GM18526 (cell line): Measurements from ENCODE around the gene NR6A1.

Source experiments
- POLR2A ChIP-seq: IDR thresholded peaks from 3 replicates; pipeline ENCODE4 v1.6.1; 2011; ENCODE audit not compliant: insufficient read length; ENCODE audit errors: extremely low read depth

NR6A1 gene

DNA sequence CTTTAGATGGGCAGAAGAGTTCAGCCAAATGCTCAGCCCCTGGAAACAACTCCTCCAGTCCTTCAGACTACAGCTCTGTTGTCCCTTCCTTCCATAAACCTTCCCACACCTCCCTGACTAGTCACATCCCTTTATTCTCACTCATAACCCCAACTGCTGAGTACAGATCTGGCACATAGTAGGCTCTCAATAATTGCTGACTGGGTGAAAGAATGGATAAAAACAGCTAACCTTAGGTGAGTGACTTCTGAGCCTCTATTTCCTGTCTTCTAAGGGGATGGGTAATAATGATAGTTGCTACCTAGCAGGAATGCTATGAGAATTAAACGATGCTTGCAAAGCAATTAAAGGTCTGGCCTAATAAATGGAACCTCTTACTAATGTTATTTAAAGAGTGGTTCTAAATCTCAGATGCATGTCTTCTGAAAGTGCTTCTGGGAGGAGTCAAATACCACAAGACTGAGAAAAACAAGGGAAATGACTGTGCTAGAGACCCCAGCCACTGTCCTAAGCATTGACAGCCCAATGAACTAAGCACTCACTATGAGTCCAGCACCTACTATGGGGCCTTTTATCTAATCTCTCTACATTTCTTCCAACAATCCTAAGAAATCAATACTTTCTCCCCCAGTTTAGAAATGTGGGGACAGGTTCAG is 2.5 kb upstream of the NR6A1 start:
- TF ChIP-seq POLR2A = no peak

DNA sequence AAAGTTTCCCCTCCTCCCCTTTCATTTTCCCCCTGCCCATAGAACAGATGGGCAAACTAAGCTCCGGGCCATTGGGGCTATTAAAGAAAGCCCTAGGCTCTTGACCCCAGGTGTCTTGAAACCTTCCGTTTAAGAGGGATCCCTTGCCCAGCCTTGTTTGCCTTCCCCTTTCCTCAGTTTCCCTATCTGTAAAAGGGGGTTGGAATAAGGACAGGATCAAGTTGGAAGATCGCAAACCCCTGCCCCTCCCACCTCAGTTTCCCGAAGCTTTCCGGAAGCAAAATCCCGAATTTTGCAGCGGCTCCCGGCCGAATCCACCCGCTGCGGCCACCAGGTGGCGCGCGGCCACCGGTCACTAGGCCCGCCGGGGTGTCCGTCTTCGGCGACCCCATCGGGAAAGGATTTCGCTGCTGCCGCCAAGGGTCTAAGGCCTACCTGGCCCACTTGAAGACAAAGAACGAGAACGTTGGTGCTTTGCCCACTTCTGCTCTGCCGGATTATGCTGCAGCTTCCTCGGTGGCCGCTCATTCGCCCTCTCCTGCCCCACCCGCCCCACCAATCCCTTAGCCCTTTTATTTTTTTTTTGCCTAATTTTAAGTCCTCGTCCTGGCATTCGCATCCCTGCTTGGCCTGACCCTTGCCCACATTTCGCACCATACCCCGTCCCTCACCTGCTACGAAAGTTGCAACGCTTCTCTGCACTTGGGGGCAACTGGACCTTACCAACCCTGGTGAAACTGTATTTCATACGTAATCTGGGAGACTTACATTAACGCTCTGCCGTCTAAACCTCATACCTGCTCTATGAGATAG is 962 bp upstream of the NR6A1 start:
- TF ChIP-seq POLR2A = no peak

DNA sequence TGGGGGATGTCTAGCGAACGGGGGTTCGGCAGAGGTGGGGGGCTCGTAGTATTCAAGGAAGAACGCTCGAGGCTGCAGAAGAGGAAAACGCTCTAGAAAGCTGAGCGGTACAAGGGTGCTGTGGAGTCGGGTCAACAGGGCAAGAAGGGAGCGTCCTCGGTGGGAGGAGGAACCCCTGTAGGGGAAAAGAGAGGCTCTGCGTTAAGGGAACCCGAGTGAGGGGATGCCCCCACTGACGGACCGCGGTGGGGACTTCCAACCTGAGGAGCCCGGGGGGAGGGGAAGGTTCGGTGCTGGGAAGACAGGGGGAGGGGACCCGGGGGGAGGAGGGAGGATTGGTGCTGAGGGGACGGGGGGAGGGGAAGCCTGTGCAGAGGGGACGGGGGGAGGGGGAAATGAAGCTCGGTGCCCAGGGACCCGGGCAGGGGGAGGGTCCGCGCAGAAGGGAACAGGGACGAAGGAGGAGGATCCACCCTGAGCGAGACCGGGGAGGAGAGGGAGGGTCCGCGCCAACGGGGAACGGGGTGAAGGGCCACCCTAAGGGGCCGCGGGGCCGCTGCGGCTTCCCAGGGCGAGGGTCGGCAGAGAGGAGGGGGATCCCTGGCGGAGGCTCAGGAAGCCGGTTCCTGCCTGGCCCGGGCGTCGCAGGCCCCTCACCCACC is 621 bp downstream of the NR6A1 start:
- TF ChIP-seq POLR2A = no peak

GRCh38 chr9:124769549-124770358 is 1.4 kb downstream of the NR6A1 start:
- no peak for TF ChIP-seq POLR2A

- no peak for TF ChIP-seq POLR2A
Measured at GRCh38 chr9:124768750-124769548, 2.2 kb downstream of the NR6A1 start.

GRCh38 chr9:124768334-124768733 is 2.8 kb downstream of the NR6A1 start:
- TF ChIP-seq POLR2A = no peak

DNA sequence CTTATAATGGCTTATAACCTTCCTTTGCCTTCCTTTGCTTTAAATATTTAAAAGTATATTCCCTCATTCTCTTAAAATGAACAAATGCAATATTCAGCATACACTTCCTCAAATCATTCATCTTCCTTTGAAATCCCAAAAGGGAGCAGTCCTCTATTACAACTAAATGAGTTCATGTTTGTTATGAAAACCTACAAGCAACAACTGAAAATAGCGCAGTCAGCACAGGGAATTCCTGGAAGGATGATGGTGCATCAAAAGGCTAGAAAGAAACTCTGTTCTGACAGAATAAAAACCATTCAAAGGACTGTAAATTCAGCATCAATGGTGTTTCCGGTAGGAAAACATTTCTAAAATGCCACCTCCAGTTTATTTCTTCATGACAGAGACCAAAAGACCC is 3.3 kb downstream of the NR6A1 start:
- no peak for TF ChIP-seq POLR2A

DNA sequence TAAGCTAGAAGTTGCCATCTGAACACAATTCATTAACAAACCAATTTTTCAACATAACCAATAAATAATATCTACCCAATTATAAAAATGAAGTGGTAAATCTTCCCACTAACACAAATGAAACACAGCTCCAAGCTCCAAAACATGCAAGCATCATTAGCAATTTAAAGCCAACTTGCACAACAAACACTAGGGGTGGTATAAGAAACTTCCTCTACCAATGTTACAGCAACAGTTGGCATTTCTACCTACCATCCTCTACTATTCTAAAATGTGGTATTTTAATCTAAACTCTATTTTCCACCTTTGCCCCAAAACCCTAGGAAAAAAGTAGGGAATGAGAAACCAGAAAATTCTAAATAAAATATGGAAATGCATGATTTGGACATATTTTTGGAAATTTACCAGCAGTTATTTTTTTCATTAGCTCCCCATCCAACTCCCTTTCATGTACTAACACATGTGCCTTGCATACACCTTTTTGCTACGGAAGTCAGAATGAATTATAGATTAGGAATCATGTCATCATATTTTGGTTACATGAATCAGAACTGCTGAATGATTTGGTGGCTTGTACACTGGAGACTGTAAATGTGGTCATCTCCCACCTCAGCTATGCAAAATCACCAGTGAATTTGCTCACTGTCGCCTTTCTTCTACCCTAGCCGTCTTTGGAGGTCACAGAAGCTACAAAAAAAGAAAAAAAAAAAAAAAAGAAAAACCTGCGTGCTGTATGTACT is 4.1 kb downstream of the NR6A1 start:
- no peak for TF ChIP-seq POLR2A

GRCh38 chr9:124766326-124766725 is 4.8 kb downstream of the NR6A1 start:
- no peak for TF ChIP-seq POLR2A

- TF ChIP-seq POLR2A = no peak
Measured at GRCh38 chr9:124765439-124765835, 5.7 kb downstream of the NR6A1 start.

DNA sequence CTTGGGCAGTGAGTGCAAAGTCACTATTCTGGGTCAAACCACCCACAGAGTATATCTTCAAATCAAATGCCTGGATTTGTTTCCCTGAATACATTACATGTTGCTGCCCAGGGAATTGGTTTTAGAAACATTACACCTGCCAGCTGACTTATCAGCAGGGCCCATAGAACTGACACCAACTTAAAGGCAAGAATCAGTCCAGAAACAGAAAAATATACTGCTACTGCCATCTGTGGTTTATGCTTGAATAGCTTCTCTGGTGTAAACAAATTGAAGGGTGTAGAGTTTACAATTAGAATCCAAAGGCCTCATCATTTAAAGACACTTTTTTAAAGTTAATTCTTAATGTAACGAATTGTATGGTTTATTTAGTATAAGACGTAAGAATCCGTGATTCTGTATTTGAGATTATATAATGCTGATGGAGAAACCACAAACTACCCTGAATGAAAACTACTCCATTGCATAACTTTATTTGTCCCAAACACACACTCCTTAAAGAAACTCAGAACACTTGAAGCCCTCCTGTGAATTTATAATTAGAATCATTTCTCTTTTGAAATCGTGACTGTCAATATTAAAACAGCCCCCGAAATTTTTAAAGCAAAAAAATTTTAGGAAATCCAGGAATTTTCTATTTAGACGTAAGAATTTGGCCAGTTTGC is 6.2 kb downstream of the NR6A1 start:
- TF ChIP-seq POLR2A = no peak

GRCh38 chr9:124762633-124763032 is 8.5 kb downstream of the NR6A1 start:
- no peak for TF ChIP-seq POLR2A

DNA sequence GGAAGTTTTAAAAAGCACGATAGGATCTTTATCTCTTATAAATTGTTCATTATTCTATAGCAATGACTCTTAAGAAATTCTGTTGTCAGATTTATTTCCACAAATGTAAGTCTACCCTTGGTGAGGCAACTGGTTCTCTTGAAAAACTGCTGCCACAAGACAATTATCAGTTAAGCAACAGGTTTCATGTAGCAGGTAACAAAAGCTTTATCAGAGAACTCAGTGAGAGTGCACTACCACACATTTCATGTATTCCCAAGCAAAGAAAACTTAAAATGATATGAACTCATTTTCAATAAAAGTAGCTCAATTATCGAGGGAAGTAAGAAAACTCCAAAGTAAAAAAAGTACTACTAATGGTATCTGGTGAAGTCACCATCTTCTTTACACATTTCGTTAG is 9.4 kb downstream of the NR6A1 start:
- no peak for TF ChIP-seq POLR2A
